ENCODE measurements around the gene TMOD2. TPM values are rescaled to one million over a fixed set of nuclear protein-coding genes. Genes with fewer than 3 reads are reported as not detected.
A peak's percentile ranks its signal among the peaks of the same experiment; 100 is the strongest.
"Not testable (repeated sequence)": the region's sequence is repeated elsewhere in the genome, so short reads cannot be mapped to it uniquely, and the experiment has no call there.

The TMOD2 gene
- total RNA-seq, 2 experiments from 2014 or later: 6.9 to 12.7 TPM

- no peaks in the 10 kb centered on the region for H3K27me3 Mint-ChIP-seq
- CTCF ChIA-PET: interaction anchor here (1.1 to 2.4 kb wide), 3 partner anchors 10 to 116 kb away, joined by 4 to 9 read pairs (median 7); no protein-coding TSS in a partner anchor
Observed at GRCh38 chr15:51766341-51766740, 14.9 kb downstream of the TMOD2 start.

GRCh38 chr15:51768018-51768417 is 16.6 kb downstream of the TMOD2 start:
- DNase-seq (no peak), ATAC-seq (peak; percentile 20)
- H3K4me3 Mint-ChIP-seq: no peak overlapping the region
- CTCF ChIA-PET: interaction anchor here (1.0 to 2.4 kb wide), 4 partner anchors 9 to 123 kb away, joined by 3 to 16 read pairs (median 6); no protein-coding TSS in a partner anchor
- H3K9me3 Mint-ChIP-seq (ENCODE audit: low read depth): no peaks in the 10 kb centered on the region
- peaks cover 19% of the 10 kb centered on the region for H3K36me3 Mint-ChIP-seq
- peaks cover 7% of the 10 kb centered on the region for H3K4me1 Mint-ChIP-seq
- H3K27ac Mint-ChIP-seq: no peak overlapping the region
- no peaks in the 10 kb centered on the region for H3K27me3 Mint-ChIP-seq

More at GRCh38 chr15:51766341-51766740, 14.9 kb downstream of the TMOD2 start:
- DNase-seq (no peak), ATAC-seq (no peak)
- Mint-ChIP-seq H3K27ac (no peak overlapping the region), H3K9me3 (ENCODE audit: low read depth) (no peaks in the 10 kb centered on the region), H3K4me1 (peaks cover 7% of the 10 kb centered on the region), H3K36me3 (peaks cover 19% of the 10 kb centered on the region), H3K4me3 (no peak overlapping the region)

- peaks cover 19% of the 10 kb centered on the region for H3K36me3 Mint-ChIP-seq
- DNase-seq (no peak), ATAC-seq (no peak)
- CTCF ChIA-PET: no interaction called here
- no peaks in the 10 kb centered on the region for H3K9me3 Mint-ChIP-seq (ENCODE audit: low read depth)
- no peaks in the 10 kb centered on the region for H3K27me3 Mint-ChIP-seq
- H3K4me3 Mint-ChIP-seq: no peak overlapping the region
- no peak overlapping the region for H3K27ac Mint-ChIP-seq
- H3K4me1 Mint-ChIP-seq: peaks cover 7% of the 10 kb centered on the region
Observed at GRCh38 chr15:51770902-51771301, 19.5 kb downstream of the TMOD2 start.

GRCh38 chr15:51771773-51772172 is 20.4 kb downstream of the TMOD2 start:
- Mint-ChIP-seq H3K36me3 (peaks cover 20% of the 10 kb centered on the region), H3K4me1 (peaks cover 8% of the 10 kb centered on the region), H3K27ac (no peak overlapping the region), H3K27me3 (no peaks in the 10 kb centered on the region), H3K9me3 (ENCODE audit: low read depth) (no peaks in the 10 kb centered on the region), H3K4me3 (no peak overlapping the region)
- CTCF ChIA-PET: interaction anchor here (9.7 kb wide), 1 partner anchor 124 kb away, joined by 216 read pairs; no protein-coding TSS in a partner anchor
- ATAC-seq: no peak
- DNase-seq: no peak

- Mint-ChIP-seq H3K27ac (no peak overlapping the region), H3K36me3 (peaks cover 7% of the 10 kb centered on the region), H3K4me3 (no peak overlapping the region), H3K27me3 (no peaks in the 10 kb centered on the region), H3K9me3 (ENCODE audit: low read depth) (no peaks in the 10 kb centered on the region), H3K4me1 (peaks cover 4% of the 10 kb centered on the region)
- ATAC-seq (no peak), DNase-seq (no peak)
- CTCF ChIA-PET: interaction anchor here (0.8 to 9.7 kb wide), 10 partner anchors 11 to 238 kb away, joined by 3 to 216 read pairs (median 10); partner anchors contain the start of genes DMXL2 and LYSMD2
Observed at GRCh38 chr15:51774916-51775315, 23.5 kb downstream of the TMOD2 start.

GRCh38 chr15:51775967-51776816 is 24.8 kb downstream of the TMOD2 start:
- CTCF ChIA-PET: interaction anchor here (0.7 to 9.7 kb wide), 54 partner anchors 8 to 613 kb away, joined by 3 to 216 read pairs (median 5); partner anchors contain the start of genes DMXL2, LYSMD2 and SCG3
- ATAC-seq (peak; percentile 58), DNase-seq (peak; percentile 60)
- no peak overlapping the region for H3K4me3 Mint-ChIP-seq
- no peaks in the 10 kb centered on the region for H3K27me3 Mint-ChIP-seq
- peaks cover 2% of the 10 kb centered on the region for H3K36me3 Mint-ChIP-seq
- H3K27ac Mint-ChIP-seq: no peak overlapping the region
- H3K4me1 Mint-ChIP-seq: peaks cover 4% of the 10 kb centered on the region
- H3K9me3 Mint-ChIP-seq (ENCODE audit: low read depth): no peaks in the 10 kb centered on the region

- H3K36me3 Mint-ChIP-seq: peaks cover 5% of the 10 kb centered on the region
- ATAC-seq (peak; percentile 82), DNase-seq (peak; percentile 77)
- peaks cover 7% of the 10 kb centered on the region for H3K4me1 Mint-ChIP-seq
- CTCF ChIA-PET: interaction anchor here (0.6 to 9.7 kb wide), 51 partner anchors 9 to 614 kb away, joined by 3 to 216 read pairs (median 5); partner anchors contain the start of genes DMXL2, LYSMD2 and SCG3
- H3K4me3 Mint-ChIP-seq: no peak overlapping the region
- H3K27me3 Mint-ChIP-seq: no peaks in the 10 kb centered on the region
- H3K9me3 Mint-ChIP-seq (ENCODE audit: low read depth): no peaks in the 10 kb centered on the region
- H3K27ac Mint-ChIP-seq: no peak overlapping the region
Observed at GRCh38 chr15:51776952-51777569, 25.7 kb downstream of the TMOD2 start.

GRCh38 chr15:51780636-51781035 is 29.2 kb downstream of the TMOD2 start:
- Mint-ChIP-seq H3K27me3 (no peaks in the 10 kb centered on the region), H3K9me3 (ENCODE audit: low read depth) (no peaks in the 10 kb centered on the region), H3K4me1 (peaks cover 7% of the 10 kb centered on the region), H3K4me3 (no peak overlapping the region), H3K36me3 (peaks cover 21% of the 10 kb centered on the region), H3K27ac (no peak overlapping the region)
- CTCF ChIA-PET: interaction anchor here (1.0 to 9.7 kb wide), 3 partner anchors 119 to 480 kb away, joined by 3 to 216 read pairs (median 3); no protein-coding TSS in a partner anchor
- no peak for DNase-seq
- ATAC-seq: no peak

- Mint-ChIP-seq H3K9me3 (ENCODE audit: low read depth) (no peaks in the 10 kb centered on the region), H3K36me3 (peaks cover 23% of the 10 kb centered on the region), H3K27ac (no peak overlapping the region), H3K27me3 (no peaks in the 10 kb centered on the region), H3K4me1 (peaks cover 5% of the 10 kb centered on the region), H3K4me3 (no peak overlapping the region)
- CTCF ChIA-PET: interaction anchor here (1.0 to 9.7 kb wide), 2 partner anchors 120 to 134 kb away, joined by 3 to 216 read pairs; no protein-coding TSS in a partner anchor
- DNase-seq: no peak
- ATAC-seq: no peak
Observed at GRCh38 chr15:51781506-51781905, 30.1 kb downstream of the TMOD2 start.

- no peaks in the 10 kb centered on the region for H3K9me3 Mint-ChIP-seq (ENCODE audit: low read depth)
- no peak overlapping the region for H3K4me3 Mint-ChIP-seq
- peaks cover 3% of the 10 kb centered on the region for H3K4me1 Mint-ChIP-seq
- H3K27me3 Mint-ChIP-seq: no peaks in the 10 kb centered on the region
- ATAC-seq (no peak), DNase-seq (no peak)
- peaks cover 27% of the 10 kb centered on the region for H3K36me3 Mint-ChIP-seq
- no peak overlapping the region for H3K27ac Mint-ChIP-seq
- CTCF ChIA-PET: interaction anchor here (0.9 to 1.0 kb wide), 2 partner anchors 23 to 123 kb away, joined by 3 to 4 read pairs; no protein-coding TSS in a partner anchor
Observed at GRCh38 chr15:51782357-51782896, 31.0 kb downstream of the TMOD2 start.

GRCh38 chr15:51783967-51784366 is 32.6 kb downstream of the TMOD2 start:
- DNase-seq (no peak), ATAC-seq (no peak)
- Mint-ChIP-seq H3K4me3 (no peak overlapping the region), H3K9me3 (ENCODE audit: low read depth) (peaks cover 2% of the 10 kb centered on the region), H3K27ac (no peak overlapping the region), H3K36me3 (peaks cover 32% of the 10 kb centered on the region), H3K4me1 (peaks cover 3% of the 10 kb centered on the region), H3K27me3 (no peaks in the 10 kb centered on the region)
- CTCF ChIA-PET: no interaction called here

GRCh38 chr15:51787130-51787529 is 35.7 kb downstream of the TMOD2 start:
- DNase-seq; H3K27ac Mint-ChIP-seq; H3K27me3 Mint-ChIP-seq; H3K4me3 Mint-ChIP-seq; H3K4me1 Mint-ChIP-seq; ATAC-seq; H3K9me3 Mint-ChIP-seq (ENCODE audit: low read depth): not testable (repeated sequence)
- H3K36me3 Mint-ChIP-seq: peaks cover 28% of the 10 kb centered on the region
- CTCF ChIA-PET: interaction anchor here (1.2 to 2.6 kb wide), 2 partner anchors 10 to 137 kb away, joined by 5 to 6 read pairs; no protein-coding TSS in a partner anchor

GRCh38 chr15:51792474-51792873 is 41.1 kb downstream of the TMOD2 start:
- CTCF ChIA-PET; H3K4me1 Mint-ChIP-seq; H3K27ac Mint-ChIP-seq; ATAC-seq; H3K36me3 Mint-ChIP-seq; DNase-seq; H3K4me3 Mint-ChIP-seq; H3K27me3 Mint-ChIP-seq; H3K9me3 Mint-ChIP-seq (ENCODE audit: low read depth): not testable (repeated sequence)
